HG03175 (cell line): ENCODE data around the gene PLSCR2.
"Not testable (repeated sequence)": the region's sequence is repeated elsewhere in the genome, so short reads cannot be mapped to it uniquely, and the experiment has no call there.

Experiments used
- ATAC-seq: cut with Tn5 transposase; IDR thresholded peaks from one replicate; pipeline ENCODE4 v1.9.1; 2021; ENCODE audit warnings: mild to moderate bottlenecking, moderate library complexity; ENCODE audit not compliant: unreplicated experiment

The PLSCR2 gene

DNA sequence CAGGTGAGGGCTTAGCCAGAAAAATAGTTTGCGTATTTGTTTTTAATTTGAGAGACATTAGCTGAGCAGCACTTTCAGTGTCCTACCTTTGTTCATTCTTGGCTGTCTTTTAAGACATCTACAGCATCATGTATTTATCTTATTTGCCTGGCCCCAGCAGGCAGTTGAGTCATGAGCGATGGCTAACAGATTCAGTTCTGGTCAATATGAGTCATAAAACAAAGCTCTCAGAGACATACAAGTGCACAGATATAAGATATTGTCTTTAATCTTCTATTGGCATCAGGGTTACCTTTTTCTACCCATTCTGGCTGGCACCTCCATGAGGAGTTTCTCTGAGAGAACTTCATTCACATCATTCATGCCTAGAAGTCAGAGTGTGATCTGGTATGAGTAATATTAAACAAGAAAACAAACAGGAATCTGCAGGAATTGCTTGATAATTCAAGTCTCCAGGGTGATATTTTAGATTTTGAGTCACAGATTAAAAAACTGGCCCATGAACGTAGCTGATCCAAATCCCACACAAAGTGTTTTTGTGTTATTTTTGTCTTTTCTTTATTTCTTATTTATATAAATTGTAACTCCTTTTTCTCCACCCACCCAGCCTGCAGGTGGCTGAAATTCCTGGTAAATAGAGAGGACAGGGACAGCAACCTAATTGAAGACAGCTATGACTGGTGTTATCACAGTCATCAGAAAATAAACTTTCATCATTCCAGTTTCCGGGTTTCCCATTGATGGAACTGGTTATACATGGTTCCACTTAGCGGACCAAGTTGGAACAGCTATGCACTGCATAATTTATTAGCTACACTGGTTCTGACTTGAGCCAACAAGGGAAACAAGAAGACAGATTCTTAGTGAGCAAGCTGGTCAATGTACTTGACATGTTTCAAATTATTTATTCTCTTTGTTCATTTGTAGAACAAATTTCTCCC is 47.3 kb downstream of the PLSCR2 start:
- no peak for ATAC-seq

DNA sequence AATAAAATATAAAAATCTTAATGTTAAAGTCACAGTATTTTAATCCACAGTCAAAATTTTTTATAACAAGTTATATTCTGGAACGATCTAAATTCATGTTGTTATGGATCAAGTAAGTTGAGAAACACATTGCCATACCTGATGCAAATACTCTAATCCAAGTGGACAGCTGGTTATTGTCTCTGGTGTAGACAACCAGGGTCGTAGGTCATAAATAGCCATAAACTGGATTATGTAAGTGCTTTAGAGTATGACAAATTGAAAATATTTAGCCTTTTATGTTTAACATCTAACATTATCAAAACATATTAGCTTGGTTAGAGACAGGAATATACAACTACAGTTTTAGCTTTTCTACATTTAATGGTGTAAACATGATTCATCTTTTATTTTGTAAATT is 53.0 kb downstream of the PLSCR2 start:
- ATAC-seq: no peak

DNA sequence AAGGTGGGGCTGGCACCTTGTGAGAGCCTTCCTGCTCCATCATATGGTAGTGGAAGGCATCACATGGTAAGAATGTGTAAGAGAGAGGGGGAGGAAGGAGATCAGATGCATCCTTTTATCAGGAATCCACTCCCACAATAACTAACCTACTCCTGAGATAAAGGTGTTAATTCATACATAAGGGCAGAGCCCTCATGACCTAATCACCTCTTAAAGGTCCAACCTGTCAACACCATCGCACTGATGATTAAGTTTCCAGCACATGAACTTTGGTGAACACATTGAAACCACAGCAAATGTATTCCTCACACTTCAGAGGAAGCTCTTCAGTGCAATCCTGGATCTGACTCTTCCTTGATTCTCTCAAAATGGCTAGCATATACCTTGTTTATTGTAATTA is 55.4 kb downstream of the PLSCR2 start:
- ATAC-seq: no peak

DNA sequence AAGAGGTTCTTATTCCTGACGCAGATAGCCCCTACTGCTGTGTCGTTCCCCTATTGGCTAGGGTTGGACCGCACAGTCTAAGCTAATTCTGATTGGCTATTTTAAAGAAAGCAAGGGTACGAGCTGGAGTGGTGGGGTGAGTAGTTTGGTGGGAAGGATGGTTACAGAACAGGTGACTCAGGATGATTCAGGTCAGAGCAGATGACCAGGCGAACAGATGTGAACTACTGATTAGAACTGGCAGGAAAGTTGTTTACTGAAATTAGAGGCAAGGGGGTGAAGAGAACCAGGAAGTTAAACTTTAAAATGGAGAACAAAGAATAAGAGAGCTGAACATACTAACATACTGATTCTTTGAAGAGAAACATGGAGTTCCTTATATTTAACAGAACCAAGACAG is 56.6 kb downstream of the PLSCR2 start:
- not testable (repeated sequence) for ATAC-seq

DNA sequence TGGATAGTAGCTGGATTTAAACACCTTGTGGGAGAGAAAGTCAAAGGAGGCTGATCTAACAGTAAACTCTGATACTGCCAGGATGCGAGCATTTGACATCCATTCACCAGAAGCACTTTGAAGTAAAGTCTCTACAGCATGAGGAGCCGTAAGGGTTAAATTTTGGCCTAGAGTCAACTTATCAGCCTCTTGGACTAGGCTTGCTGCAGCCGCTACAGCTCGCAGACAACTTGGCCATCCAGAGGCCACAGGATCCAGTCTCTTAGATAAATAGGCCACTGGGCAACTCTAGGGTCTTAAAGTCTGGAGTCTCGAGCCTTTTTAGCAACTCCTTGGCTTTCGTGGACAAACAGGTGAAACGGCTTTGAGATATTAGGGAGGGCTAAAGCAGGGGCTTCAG is 61.4 kb downstream of the PLSCR2 start:
- ATAC-seq: no peak

DNA sequence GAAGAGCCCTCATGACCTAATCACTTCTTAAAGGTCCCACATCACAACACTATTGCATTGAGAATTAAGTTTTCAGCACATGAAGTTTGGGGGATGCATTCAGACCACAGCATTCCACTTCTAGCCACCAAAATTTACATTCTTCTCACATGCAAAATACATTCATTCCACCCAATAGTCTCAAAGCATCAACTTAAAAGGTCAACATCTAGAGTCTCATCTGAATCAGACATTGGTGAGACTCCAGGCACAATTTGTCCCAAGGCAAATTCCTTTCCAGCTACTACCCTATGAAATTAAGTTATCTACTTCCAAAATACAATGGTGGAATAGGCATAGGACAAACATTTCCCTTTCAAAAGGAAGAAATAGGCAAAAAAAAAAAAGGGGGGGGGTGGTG is 64.9 kb downstream of the PLSCR2 start:
- ATAC-seq: no peak

DNA sequence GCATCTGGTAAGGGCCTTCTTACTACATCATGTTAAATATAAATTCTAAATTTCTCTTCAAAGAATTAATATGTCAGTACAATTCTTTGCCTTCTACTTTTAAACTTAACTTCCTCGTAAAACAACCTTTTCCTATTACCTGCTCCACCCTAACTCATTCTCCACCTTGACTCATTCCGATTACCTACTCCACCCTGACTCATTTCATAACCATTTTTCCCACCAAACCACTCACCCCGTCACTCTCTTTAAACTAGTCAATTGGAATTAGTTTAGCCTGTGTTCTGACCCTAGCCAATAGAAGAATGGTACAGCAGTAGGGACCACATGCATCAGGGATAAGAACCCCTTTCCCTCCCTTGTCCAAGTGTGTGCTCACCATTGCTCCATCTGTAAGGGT is 65.6 kb downstream of the PLSCR2 start:
- no peak for ATAC-seq

DNA sequence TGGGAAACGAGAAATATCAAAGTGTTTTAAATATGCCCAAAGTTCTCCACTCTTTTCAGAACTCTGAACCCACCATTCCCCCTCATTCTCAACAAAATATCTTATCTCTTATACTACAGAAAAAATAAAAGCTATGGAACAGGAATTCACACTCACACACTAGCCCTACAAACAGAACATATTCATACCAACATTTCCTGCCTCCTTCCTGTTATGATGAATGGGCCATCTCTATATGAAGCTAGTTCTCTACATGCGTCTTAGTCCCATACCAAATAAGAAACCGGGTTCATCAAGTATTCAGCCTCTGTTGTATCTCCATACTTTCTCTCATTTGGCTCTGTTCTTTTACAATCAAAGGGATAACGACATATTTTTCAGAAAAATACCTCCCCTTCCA is 72.6 kb downstream of the PLSCR2 start:
- ATAC-seq: no peak

DNA sequence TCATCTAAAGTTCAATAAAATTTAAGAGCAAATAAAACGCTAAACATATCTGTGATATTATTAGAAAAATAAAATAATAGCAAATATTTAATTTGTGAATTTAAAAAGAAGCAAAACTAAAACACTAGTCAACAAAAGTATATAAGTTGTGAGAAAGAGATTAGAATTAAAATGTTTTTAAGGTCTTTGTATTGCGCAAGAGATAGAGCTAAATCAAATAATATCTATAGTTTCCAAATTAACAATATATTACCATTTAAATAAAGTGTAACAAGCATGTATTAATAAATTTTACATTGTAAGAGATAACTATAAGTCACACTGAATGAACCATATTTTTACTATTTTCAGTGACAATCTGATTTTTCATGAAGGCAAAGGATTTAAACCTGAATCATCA is 74.2 kb downstream of the PLSCR2 start:
- no peak for ATAC-seq

DNA sequence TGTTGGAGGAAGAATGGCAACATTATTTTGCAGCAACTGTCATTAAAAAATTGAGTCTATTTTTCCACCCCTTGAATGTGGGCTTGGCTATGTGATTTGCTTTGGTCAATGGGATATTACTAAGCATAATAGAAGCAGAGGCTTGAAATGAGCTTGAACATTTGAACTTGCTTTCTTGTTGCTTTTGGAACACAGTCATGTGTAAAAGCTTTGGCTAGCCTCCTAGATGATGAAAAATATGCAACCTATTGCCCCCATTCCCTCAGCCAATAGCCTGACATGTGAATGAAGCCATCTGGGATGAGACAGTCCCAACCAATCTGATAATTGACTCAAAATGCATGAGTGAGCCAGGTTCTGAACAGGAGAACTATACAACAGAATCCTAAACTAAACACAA is 78.4 kb downstream of the PLSCR2 start:
- no peak for ATAC-seq

DNA sequence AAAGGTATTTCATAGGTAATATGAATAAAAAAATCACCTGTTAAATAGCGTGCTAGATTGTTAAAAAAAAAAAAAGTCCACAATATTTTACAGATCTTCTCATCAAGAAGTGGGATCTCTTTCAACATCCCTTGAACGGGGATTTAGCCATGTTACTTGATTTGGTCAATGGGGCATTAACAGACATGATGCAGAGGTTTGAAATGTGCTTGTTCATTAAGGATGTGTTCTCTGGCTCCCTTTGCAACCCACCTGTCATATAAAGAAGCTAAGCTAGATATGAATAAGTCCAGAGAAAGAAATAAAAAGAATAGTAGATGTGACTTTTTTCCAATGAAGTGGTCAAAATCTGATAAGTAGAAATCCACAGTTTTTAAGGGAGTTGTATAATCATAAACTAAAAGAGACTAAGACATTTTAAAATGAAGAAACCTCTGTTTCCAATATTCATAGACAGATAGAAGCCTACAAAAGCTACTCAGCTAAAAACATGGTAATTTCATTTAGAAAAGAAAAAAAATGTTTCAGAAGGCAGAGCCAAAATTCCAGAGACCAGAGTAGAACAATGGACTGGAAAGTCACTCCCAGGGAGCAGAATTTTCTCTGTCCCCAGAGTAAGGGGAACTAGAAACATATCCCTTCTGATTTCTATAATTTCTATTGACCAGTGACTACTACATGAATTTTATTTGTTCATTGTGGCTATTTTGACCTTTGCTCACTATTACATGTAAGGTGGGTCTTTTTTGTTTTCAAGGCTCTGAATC is 79.2 kb downstream of the PLSCR2 start:
- no peak for ATAC-seq

DNA sequence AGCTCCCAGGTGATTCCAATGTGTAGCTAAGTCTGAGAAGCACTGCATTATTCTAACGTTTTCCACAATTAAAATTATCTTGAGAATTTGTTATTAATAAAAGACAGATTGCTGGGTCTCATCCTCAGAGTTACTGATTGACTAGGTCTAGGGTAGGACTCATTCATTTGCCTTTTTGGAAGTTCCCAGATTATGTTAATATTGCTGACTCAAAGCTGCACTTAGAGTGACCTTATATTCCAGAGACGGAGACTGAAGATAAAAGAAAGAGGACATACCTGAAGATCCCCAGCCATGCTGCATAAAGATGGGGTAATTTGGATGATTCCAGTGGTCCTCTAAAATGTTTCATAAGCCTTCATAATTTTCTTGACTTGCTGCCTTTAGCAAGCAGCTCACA is 81.8 kb downstream of the PLSCR2 start:
- ATAC-seq: no peak

DNA sequence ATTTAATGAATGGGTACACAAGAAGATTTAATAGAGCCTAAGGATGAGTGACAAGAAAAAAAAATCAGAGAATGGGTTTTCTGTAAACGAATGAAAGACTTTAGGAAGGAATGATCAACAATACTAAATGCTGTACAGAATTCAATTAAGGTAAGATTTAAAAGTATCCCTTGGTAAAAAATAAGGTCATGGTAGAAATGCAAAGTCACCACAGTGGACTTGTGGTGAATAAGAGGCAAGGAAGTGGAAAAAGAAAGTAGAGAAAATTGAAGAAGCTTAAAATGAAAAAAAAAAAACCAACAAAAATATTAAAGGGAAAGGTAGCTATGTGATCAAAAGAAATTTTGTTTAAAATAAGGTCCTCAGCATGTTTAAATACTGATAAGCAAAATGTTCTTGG is 82.4 kb downstream of the PLSCR2 start:
- ATAC-seq: no peak

DNA sequence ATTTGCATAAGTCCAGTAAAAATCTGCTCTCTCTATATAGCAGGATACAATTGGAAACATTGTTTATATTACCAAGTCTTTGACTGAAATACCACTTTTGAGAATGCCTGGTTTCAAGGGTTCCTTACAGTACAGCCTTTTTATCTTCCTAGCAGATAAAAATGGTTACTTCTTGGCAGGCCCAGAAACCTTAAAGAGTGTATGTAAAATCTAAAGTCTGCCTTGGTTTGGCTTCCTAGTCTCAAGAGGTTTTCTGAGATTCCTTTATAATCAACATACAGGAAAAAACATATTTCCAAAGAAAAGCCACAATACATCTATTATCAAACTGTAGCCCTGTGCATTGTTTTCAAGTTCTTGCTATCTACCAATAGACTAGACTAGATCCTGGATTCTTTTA is 84.6 kb downstream of the PLSCR2 start:
- no peak for ATAC-seq
